22Rv1 (cell line): ENCODE data around the gene PRRG3.

Source experiments
- ZFX ChIP-seq: fragments of 450-650 bp; IDR thresholded peaks from 2 replicates; pipeline ENCODE4 v1.6.1; 2017; ENCODE audit warnings: antibody characterized with exemption, borderline replicate concordance
- TF ChIP-seq, protein P1 (sequence below): fragments of 450-650 bp; IDR thresholded peaks from 2 replicates; pipeline ENCODE4 v1.5.1; 2017; ENCODE audit warnings: mild to moderate bottlenecking

GRCh38 chrX:151710457-151710856 lies 15.2 kb downstream of the PRRG3 start:
- TF ChIP-seq, protein P1, sequence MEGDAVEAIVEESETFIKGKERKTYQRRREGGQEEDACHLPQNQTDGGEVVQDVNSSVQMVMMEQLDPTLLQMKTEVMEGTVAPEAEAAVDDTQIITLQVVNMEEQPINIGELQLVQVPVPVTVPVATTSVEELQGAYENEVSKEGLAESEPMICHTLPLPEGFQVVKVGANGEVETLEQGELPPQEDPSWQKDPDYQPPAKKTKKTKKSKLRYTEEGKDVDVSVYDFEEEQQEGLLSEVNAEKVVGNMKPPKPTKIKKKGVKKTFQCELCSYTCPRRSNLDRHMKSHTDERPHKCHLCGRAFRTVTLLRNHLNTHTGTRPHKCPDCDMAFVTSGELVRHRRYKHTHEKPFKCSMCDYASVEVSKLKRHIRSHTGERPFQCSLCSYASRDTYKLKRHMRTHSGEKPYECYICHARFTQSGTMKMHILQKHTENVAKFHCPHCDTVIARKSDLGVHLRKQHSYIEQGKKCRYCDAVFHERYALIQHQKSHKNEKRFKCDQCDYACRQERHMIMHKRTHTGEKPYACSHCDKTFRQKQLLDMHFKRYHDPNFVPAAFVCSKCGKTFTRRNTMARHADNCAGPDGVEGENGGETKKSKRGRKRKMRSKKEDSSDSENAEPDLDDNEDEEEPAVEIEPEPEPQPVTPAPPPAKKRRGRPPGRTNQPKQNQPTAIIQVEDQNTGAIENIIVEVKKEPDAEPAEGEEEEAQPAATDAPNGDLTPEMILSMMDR, result no peak
- no peak for TF ChIP-seq ZFX
